ENCODE data around the gene ARFGEF2. TPM values are rescaled to one million over a fixed set of nuclear protein-coding genes. Genes with fewer than 3 reads are reported as not detected.
A peak's percentile ranks its signal among the peaks of the same experiment; 100 is the strongest.

ARFGEF2 gene
- total RNA-seq, 1 donor from 2014 or later, result 38.9 TPM

DNA sequence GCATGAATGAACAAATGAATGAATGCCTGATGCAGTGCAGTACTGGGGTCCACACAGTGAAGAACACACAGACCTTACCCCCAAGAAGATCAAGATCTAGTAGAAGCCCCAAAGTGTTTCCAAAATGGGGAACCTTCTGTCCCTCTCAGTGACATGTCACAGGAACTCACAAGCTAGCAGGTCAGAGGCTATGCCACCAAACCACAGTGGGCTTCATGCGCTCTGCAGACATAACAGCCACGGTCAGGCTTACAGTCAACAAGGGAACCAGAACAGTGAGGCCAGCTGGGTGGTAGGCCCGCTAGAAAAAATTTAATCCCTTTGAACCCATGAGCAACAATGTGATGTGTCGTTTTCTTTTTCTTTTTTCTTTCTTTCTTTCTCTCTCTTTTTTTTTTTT is 20.2 kb upstream of the ARFGEF2 start:
- no peak for TF ChIP-seq CTCF (IDR thresholded peaks at IDR 0.05; ENCODE audit: insufficient read depth, low read length, poor library complexity, severe bottlenecking)
- H3K4me3 ChIP-seq (ENCODE audit: low read depth, low read length), result no peak overlapping the region
- H3K36me3 ChIP-seq (ENCODE audit: control insufficient read depth, insufficient read depth, low read length), result no peaks in the 10 kb centered on the region
- DNase-seq (ENCODE audit: low read depth), result no peak
- no peaks in the 10 kb centered on the region for H3K27me3 ChIP-seq (ENCODE audit: control insufficient read depth, insufficient read depth, low read length)

GRCh38 chr20:48903705-48904104 is 17.8 kb upstream of the ARFGEF2 start:
- DNase-seq (ENCODE audit: low read depth), result no peak
- Histone ChIP-seq H3K27me3 (ENCODE audit: control insufficient read depth, insufficient read depth, low read length) (no peaks in the 10 kb centered on the region), H3K36me3 (ENCODE audit: control insufficient read depth, insufficient read depth, low read length) (no peaks in the 10 kb centered on the region), H3K4me3 (ENCODE audit: low read depth, low read length) (no peak overlapping the region)
- no peak for TF ChIP-seq CTCF (IDR thresholded peaks at IDR 0.05; ENCODE audit: insufficient read depth, low read length, poor library complexity, severe bottlenecking)

GRCh38 chr20:48904566-48905296 is 16.8 kb upstream of the ARFGEF2 start:
- TF ChIP-seq CTCF (IDR thresholded peaks at IDR 0.05; ENCODE audit: insufficient read depth, low read length, poor library complexity, severe bottlenecking), result peak; percentile 71
- H3K27me3 ChIP-seq (ENCODE audit: control insufficient read depth, insufficient read depth, low read length), result no peaks in the 10 kb centered on the region
- no peaks in the 10 kb centered on the region for H3K36me3 ChIP-seq (ENCODE audit: control insufficient read depth, insufficient read depth, low read length)
- DNase-seq (ENCODE audit: low read depth), result no peak
- H3K4me3 ChIP-seq (ENCODE audit: low read depth, low read length), result no peak overlapping the region

GRCh38 chr20:48905297-48905647 is 16.2 kb upstream of the ARFGEF2 start:
- no peaks in the 10 kb centered on the region for H3K27me3 ChIP-seq (ENCODE audit: control insufficient read depth, insufficient read depth, low read length)
- DNase-seq (ENCODE audit: low read depth), result no peak
- no peaks in the 10 kb centered on the region for H3K36me3 ChIP-seq (ENCODE audit: control insufficient read depth, insufficient read depth, low read length)
- H3K4me3 ChIP-seq (ENCODE audit: low read depth, low read length), result no peak overlapping the region
- TF ChIP-seq CTCF (IDR thresholded peaks at IDR 0.05; ENCODE audit: insufficient read depth, low read length, poor library complexity, severe bottlenecking), result no peak

GRCh38 chr20:48906221-48906877 is 15.2 kb upstream of the ARFGEF2 start:
- H3K27me3 ChIP-seq (ENCODE audit: control insufficient read depth, insufficient read depth, low read length), result no peaks in the 10 kb centered on the region
- no peak overlapping the region for H3K4me3 ChIP-seq (ENCODE audit: low read depth, low read length)
- no peak for TF ChIP-seq CTCF (IDR thresholded peaks at IDR 0.05; ENCODE audit: insufficient read depth, low read length, poor library complexity, severe bottlenecking)
- H3K36me3 ChIP-seq (ENCODE audit: control insufficient read depth, insufficient read depth, low read length), result no peaks in the 10 kb centered on the region
- no peak for DNase-seq (ENCODE audit: low read depth)
